Activated CD4-positive, alpha-beta T cell treated with anti-CD3 and anti-CD28 coated beads, Interleukin-10, Interleukin-2, amounts not matched to agents 100 ng/mL and 50 ng/mL, durations not matched to agents 16 hours and 8 hours (primary cell): ENCODE measurements around the gene CUZD1.
"Not testable (repeated sequence)": the region's sequence is repeated elsewhere in the genome, so short reads cannot be mapped to it uniquely, and the experiment has no call there.

ENCODE experiments used
- DNase-seq: peaks from one replicate; pipeline ENCODE4 v3.0.0-alpha.2; 2020

CUZD1 gene, protein sequence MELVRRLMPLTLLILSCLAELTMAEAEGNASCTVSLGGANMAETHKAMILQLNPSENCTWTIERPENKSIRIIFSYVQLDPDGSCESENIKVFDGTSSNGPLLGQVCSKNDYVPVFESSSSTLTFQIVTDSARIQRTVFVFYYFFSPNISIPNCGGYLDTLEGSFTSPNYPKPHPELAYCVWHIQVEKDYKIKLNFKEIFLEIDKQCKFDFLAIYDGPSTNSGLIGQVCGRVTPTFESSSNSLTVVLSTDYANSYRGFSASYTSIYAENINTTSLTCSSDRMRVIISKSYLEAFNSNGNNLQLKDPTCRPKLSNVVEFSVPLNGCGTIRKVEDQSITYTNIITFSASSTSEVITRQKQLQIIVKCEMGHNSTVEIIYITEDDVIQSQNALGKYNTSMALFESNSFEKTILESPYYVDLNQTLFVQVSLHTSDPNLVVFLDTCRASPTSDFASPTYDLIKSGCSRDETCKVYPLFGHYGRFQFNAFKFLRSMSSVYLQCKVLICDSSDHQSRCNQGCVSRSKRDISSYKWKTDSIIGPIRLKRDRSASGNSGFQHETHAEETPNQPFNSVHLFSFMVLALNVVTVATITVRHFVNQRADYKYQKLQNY

GRCh38 chr10:122845783-122846332, at the start of gene CUZD1:
Gene CUZD1 (minus strand): TSS chr10:122845857. CDS start chr10:122845843, 14 bp downstream.
- DNase-seq: no peak

DNA sequence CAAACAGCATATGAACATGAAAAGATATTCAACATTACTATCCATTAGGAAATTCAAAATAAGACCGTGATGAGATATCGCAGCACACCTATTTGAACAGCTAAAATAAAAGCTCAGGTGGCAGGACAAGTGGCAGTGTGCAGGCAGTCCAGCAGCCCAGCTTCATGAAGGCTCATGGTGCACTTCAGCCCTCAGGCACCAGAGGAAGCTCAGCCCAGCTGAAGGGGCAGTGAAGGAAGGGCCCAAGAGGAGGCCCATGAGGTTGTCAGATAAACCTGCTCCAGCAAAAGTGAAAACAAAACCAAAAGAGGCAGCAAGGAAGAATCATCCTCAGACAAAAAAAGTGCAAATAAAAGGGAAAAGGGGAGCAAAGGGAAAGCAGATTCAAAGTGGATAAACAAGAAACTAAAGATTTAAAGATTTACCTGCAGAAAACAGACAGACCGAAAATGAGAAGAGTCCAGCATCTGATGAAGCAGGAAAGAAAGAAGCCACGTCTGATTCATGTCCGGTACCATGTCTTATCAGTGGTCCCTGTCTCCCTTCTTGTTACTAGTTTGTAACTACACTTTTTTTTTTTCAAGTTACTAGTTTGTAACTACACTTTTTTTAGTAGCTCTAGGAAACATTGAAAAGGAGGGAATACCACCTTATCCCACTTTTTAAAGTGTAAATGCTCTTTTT, 48.7 kb upstream of the CUZD1 start:
- no peak for DNase-seq

- no peak for DNase-seq
Measured at GRCh38 chr10:122884166-122884565, 38.5 kb upstream of the CUZD1 start.

- DNase-seq: peak; percentile 49
Measured at GRCh38 chr10:122882766-122883165, 37.1 kb upstream of the CUZD1 start.

- DNase-seq: peak; percentile 97
Measured at GRCh38 chr10:122879339-122880273, 33.9 kb upstream of the CUZD1 start, which contains the start of gene FAM24B. Gene FAM24B (minus strand): TSS chr10:122879581. CDS start chr10:122850515, 29,066 bp downstream.

- peak; percentile 55 for DNase-seq
Measured at GRCh38 chr10:122878799-122879338, 33.2 kb upstream of the CUZD1 start.

- peak; percentile 27 for DNase-seq
Measured at GRCh38 chr10:122877264-122877663, 31.6 kb upstream of the CUZD1 start.

- DNase-seq: no peak
Measured at GRCh38 chr10:122876467-122876855, 30.8 kb upstream of the CUZD1 start.

DNA sequence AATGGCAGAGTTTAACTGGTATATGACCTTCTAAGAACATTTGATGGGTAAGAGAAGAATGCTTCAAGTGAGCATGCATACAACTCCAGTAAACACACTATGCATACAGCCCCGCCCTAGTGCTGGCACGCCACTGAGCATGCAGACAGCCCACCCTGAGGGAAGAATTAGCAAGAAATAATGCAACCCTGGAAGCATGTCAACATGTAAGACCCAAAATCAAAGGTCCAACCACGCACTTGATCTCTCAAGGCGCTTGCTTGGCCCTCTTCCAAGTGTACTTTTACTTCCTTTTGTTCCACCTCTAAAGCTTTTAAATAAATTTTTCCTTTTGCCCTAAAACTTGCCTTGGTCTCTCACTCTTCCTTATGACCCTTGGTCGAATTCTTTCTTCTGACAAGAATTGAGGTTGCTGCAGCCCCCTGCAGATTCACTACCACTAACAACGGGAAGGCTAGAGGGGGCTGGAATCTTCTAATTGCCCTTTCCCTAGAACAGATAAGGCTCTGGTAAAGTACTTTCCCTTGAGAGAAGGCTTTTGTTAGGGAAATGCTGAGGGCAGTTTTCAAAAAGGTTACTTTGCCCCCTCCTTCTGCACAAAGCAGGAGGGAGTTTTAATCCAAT, 30.3 kb upstream of the CUZD1 start:
- DNase-seq: no peak

DNA sequence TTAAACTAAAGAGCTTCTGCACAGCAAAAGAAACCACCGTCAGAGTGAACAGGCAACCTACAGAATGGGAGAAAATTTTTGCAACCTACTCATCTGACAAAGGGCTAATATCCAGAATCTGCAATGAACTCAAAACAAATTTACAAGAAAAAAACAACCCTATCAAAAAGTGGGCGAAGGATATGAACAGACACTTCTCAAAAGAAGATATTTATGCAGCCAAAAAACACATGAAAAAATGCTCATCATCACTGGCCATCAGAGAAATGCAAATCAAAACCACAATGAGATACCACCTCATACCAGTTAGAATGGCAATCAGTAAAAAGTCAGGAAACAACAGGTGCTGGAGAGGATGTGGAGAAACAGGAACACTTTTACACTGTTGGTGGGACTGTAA, 26.3 kb upstream of the CUZD1 start:
- not testable (repeated sequence) for DNase-seq

GRCh38 chr10:122868768-122869167, 23.1 kb upstream of the CUZD1 start:
- DNase-seq: not testable (repeated sequence)

DNA sequence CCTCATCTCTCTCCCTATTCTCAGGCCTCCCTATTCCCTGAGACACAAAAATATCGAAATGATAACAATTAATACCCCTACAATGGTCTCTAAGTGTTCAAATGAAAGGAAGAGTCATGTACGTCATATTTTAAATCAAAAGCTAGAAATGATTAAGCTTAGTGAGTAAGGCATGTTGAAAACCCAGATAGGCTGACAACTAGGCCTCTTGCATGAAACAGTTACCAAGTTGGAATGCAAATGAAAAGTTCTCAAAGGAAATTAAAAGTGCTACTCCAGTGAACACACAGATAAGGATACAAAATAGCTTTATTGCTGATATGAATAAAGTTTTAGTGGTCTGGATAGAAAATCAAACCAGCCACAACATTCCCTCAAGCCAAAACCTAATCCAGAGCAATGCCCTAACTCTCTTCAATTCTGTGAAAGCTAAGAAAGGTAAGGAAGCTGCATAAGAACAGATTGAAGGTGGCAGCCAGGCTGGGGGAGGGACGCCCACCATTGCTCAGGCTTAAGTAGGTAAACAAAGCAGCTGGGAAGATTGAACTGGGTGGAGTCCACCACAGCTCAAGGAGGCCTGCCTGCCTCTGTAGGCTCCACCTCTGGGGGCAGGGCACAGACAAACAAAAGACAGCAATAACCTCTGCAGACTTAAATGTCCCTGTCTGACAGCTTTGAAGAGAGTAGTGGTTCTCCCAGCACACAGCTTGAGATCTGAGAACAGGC, 21.3 kb upstream of the CUZD1 start:
- DNase-seq: not testable (repeated sequence)

DNA sequence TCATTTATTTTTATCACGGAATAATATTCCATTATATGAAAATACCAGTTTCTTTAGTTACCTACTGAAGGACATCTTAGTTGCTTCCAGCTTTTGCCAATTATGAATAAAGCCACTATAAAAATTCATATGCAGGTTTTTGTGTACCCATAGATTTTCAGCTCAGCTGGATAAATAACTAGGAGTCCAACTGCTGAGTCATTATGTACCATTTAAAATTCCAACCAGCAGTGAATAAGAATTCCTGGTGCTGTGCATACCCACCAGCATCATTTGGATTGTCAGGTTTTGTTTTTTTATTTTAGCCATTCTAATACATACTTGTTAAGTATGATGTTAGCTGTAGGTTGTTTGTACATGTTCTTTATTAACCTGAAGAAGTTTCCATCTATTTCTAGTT, 19.2 kb upstream of the CUZD1 start:
- no peak for DNase-seq

GRCh38 chr10:122864194-122864592, 18.5 kb upstream of the CUZD1 start:
- DNase-seq: no peak

- DNase-seq: no peak
Measured at GRCh38 chr10:122863216-122864193, 17.8 kb upstream of the CUZD1 start.

DNA sequence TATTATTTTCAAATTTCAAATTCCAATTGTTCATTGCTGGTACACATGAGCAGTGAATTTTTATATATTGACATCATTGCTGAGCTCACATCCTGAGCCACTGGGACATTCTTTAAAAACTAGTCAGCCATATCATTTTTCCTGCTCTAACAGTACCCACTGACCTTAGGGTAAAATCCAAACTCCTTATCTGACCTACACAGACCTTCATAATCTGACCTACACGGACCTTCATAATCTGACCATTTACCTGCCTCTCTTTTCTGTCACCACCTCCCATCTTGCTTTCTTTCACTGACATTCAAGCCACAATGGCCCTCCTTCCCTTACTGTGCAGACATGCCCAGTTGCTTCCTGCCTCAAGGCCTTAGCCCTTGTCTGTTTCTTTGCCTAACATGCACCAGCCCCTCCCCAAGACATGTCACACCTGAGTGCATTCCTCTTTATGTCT, 16.1 kb upstream of the CUZD1 start:
- no peak for DNase-seq

GRCh38 chr10:122859527-122859926, 13.9 kb upstream of the CUZD1 start:
- DNase-seq: no peak

- DNase-seq: not testable (repeated sequence)
Measured at GRCh38 chr10:122858042-122858441, 12.4 kb upstream of the CUZD1 start.

GRCh38 chr10:122856902-122857301, 11.2 kb upstream of the CUZD1 start:
- DNase-seq: no peak
